ENCODE results near the gene STING1. TPM values are rescaled to one million over a fixed set of nuclear protein-coding genes. Genes with fewer than 3 reads are reported as not detected.

Gene STING1
- total RNA-seq, 1 experiment from 2014 or later, result 22.8 TPM

GRCh38 chr5:139495638-139496435 is 13.3 kb upstream of the STING1 start:
- in situ Hi-C loops (cut with HindIII; ENCODE audit: low pct_unique_long_range_greater_than_20kb, low sequenced_read_pairs), result no loop called here
- H3K27ac ChIP-seq (ENCODE audit: low read length), result no peak overlapping the region
- H3K27me3 ChIP-seq (ENCODE audit: control insufficient read depth, insufficient read depth, low read length), result no peaks in the 10 kb centered on the region
- TF ChIP-seq CTCF (IDR thresholded peaks at IDR 0.05), result no peak
- no peak for TF ChIP-seq REST (IDR thresholded peaks at IDR 0.05; ENCODE audit: insufficient read depth in 1 of 2, low read depth in 2 of 2, low read length in 1 of 2)
- ChIA-PET CTCF (no interaction called here), POLR2A (no interaction called here)
- DNase-seq (ENCODE audit: low read depth, low spot score) (no peak), ATAC-seq (0 out of 2 replicates have a peak, but pooled peaks have one; percentile 35)
- H3K36me3 ChIP-seq (ENCODE audit: control insufficient read depth, insufficient read depth, low read length), result no peaks in the 10 kb centered on the region
- peaks cover 8% of the 10 kb centered on the region for H3K4me1 ChIP-seq (ENCODE audit: control insufficient read depth, insufficient read depth, low read length)
- BruUV-seq (replicated peaks), result no TSS peak
- intact Hi-C loops (cut with micrococcal nuclease; ENCODE audit: unreplicated experiment), result no loop called here
- H3K9me3 ChIP-seq (ENCODE audit: control insufficient read depth, insufficient read depth, low read depth, low read length), result no peaks in the 10 kb centered on the region
- no peak overlapping the region for H3K4me3 ChIP-seq (ENCODE audit: low read depth in 2 of 2, low read length in 2 of 2)

GRCh38 chr5:139494832-139495231 is 12.3 kb upstream of the STING1 start:
- in situ Hi-C loops (cut with HindIII; ENCODE audit: low pct_unique_long_range_greater_than_20kb, low sequenced_read_pairs) (no loop called here), intact Hi-C loops (cut with micrococcal nuclease; ENCODE audit: unreplicated experiment) (no loop called here)
- no peak overlapping the region for H3K27ac ChIP-seq (ENCODE audit: low read length)
- BruUV-seq (replicated peaks), result no TSS peak
- no peak overlapping the region for H3K4me3 ChIP-seq (ENCODE audit: low read depth in 2 of 2, low read length in 2 of 2)
- no peak for TF ChIP-seq CTCF (IDR thresholded peaks at IDR 0.05)
- no peak for TF ChIP-seq SIN3A (IDR thresholded peaks at IDR 0.05; ENCODE audit: borderline replicate concordance, insufficient read depth, low read depth, low read length)
- TF ChIP-seq TCF7L2 (IDR thresholded peaks at IDR 0.05; ENCODE audit: low read depth, low read length), result no peak
- no peak for TF ChIP-seq REST (IDR thresholded peaks at IDR 0.05; ENCODE audit: insufficient read depth in 1 of 2, low read depth in 2 of 2, low read length in 1 of 2)
- TF ChIP-seq POLR2AphosphoS5 (IDR thresholded peaks at IDR 0.05; ENCODE audit: low read depth, low read length), result no peak
- no peak for ATAC-seq
- DNase-seq (ENCODE audit: low read depth, low spot score), result no peak
- no peaks in the 10 kb centered on the region for H3K36me3 ChIP-seq (ENCODE audit: control insufficient read depth, insufficient read depth, low read length)
- H3K9me3 ChIP-seq (ENCODE audit: control insufficient read depth, insufficient read depth, low read depth, low read length), result no peaks in the 10 kb centered on the region
- no peaks in the 10 kb centered on the region for H3K27me3 ChIP-seq (ENCODE audit: control insufficient read depth, insufficient read depth, low read length)
- ChIA-PET POLR2A (no interaction called here), CTCF (no interaction called here)
- H3K4me1 ChIP-seq (ENCODE audit: control insufficient read depth, insufficient read depth, low read length), result peaks cover 8% of the 10 kb centered on the region
